ENCODE measurements around the gene SLC41A3.
"Not testable (repeated sequence)": the region's sequence is repeated elsewhere in the genome, so short reads cannot be mapped to it uniquely, and the experiment has no call there.

SLC41A3 gene

GRCh38 chr3:125960456-125961288 is 123.3 kb downstream of the SLC41A3 start:
- no peak for DNase-seq (ENCODE audit: low read depth in 2 of 3, low spot score in 1 of 3)

- DNase-seq (ENCODE audit: low read depth in 2 of 3, low spot score in 1 of 3): no peak
These were observed 123.9 kb downstream of the SLC41A3 start for GRCh38 chr3:125960066-125960424.

- no peak for DNase-seq (ENCODE audit: low read depth in 2 of 3, low spot score in 1 of 3)
These were observed 124.4 kb downstream of the SLC41A3 start for GRCh38 chr3:125959317-125960065.

GRCh38 chr3:125958511-125959316 is 125.2 kb downstream of the SLC41A3 start:
- DNase-seq (ENCODE audit: low read depth in 2 of 3, low spot score in 1 of 3): no peak

- no peak for DNase-seq (ENCODE audit: low read depth in 2 of 3, low spot score in 1 of 3)
These were observed 126.0 kb downstream of the SLC41A3 start for GRCh38 chr3:125957674-125958510.

GRCh38 chr3:125957020-125957419 is 126.9 kb downstream of the SLC41A3 start:
- not testable (repeated sequence) for DNase-seq (ENCODE audit: low read depth in 2 of 3, low spot score in 1 of 3)
